ENCODE results near the gene DNASE2.

DNA sequence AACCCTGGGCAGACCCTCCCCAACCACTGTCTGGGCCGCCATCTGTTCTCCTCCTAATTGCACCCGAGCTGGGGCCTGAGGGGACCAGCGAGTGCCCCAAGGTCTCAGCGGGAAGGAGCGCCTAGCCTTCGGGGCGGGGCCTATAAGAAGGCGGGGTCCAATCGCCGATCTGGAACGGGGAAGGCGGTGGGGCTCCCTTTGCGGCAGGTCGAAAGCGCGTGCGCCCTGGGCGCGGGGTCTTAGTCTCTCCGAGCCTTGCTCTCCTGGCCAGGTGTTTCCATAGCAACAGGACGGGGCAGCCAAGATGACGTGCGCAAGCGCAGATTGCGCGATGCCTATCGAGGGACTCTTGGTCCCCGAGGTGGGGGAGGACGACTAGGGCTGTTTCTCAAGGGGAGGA is 40.2 kb downstream of the DNASE2 start:
- TF ChIP-seq, protein P1, sequence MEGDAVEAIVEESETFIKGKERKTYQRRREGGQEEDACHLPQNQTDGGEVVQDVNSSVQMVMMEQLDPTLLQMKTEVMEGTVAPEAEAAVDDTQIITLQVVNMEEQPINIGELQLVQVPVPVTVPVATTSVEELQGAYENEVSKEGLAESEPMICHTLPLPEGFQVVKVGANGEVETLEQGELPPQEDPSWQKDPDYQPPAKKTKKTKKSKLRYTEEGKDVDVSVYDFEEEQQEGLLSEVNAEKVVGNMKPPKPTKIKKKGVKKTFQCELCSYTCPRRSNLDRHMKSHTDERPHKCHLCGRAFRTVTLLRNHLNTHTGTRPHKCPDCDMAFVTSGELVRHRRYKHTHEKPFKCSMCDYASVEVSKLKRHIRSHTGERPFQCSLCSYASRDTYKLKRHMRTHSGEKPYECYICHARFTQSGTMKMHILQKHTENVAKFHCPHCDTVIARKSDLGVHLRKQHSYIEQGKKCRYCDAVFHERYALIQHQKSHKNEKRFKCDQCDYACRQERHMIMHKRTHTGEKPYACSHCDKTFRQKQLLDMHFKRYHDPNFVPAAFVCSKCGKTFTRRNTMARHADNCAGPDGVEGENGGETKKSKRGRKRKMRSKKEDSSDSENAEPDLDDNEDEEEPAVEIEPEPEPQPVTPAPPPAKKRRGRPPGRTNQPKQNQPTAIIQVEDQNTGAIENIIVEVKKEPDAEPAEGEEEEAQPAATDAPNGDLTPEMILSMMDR (IDR thresholded peaks at IDR 0.05): no peak
- no peak for TF ChIP-seq POLR2A (IDR thresholded peaks at IDR 0.05)

Data from heart left ventricle (tissue), 13 donors.